Kidney epithelial cell (primary cell): Measurements from ENCODE around the gene IER3. TPM values are rescaled to one million over a fixed set of nuclear protein-coding genes. Genes with fewer than 3 reads are reported as not detected.

ENCODE experiments used
- DNase-seq: peaks from one replicate; pipeline ENCODE4 v3.0.0-alpha.2; 2010; ENCODE audit warnings: low read depth
- H3K27me3 ChIP-seq: 2 replicates; pipeline ENCODE4 v1.6.0; 2011; ENCODE audit warnings: low read length; ENCODE audit not compliant: control insufficient read depth, insufficient read depth
- H3K36me3 ChIP-seq: 2 replicates; pipeline ENCODE4 v1.5.1; 2011; ENCODE audit warnings: low read length; ENCODE audit not compliant: control insufficient read depth, insufficient read depth
- H3K4me3 ChIP-seq: 2 replicates; pipeline ENCODE4 v1.5.1; 2011; ENCODE audit warnings: low read depth, mild to moderate bottlenecking, control low read depth, low read length
- total RNA-seq: library from RNA; depleted of rRNA; stranded (reverse); fragments of >200 nt; gene quantifications from 2 replicates; pipeline ENCODE4 v1.2.3, GENCODE V29; 2015
- TF ChIP-seq, protein P1 (sequence below): IDR thresholded peaks from 2 replicates; pipeline ENCODE4 v1.5.1; 2011; ENCODE audit warnings: mild to moderate bottlenecking, moderate library complexity, low read length, control low read depth, inconsistent platforms; ENCODE audit not compliant: insufficient read depth, poor library complexity, severe bottlenecking

The IER3 gene
- total RNA-seq, 1 donor from 2014 or later: 229 TPM

GRCh38 chr6:30703011-30703410 is 41.3 kb downstream of the IER3 start:
- Histone ChIP-seq H3K36me3 (peaks cover 3% of the 10 kb centered on the region), H3K27me3 (no peaks in the 10 kb centered on the region), H3K4me3 (no peak overlapping the region)
- no peak for DNase-seq
- TF ChIP-seq, protein P1, sequence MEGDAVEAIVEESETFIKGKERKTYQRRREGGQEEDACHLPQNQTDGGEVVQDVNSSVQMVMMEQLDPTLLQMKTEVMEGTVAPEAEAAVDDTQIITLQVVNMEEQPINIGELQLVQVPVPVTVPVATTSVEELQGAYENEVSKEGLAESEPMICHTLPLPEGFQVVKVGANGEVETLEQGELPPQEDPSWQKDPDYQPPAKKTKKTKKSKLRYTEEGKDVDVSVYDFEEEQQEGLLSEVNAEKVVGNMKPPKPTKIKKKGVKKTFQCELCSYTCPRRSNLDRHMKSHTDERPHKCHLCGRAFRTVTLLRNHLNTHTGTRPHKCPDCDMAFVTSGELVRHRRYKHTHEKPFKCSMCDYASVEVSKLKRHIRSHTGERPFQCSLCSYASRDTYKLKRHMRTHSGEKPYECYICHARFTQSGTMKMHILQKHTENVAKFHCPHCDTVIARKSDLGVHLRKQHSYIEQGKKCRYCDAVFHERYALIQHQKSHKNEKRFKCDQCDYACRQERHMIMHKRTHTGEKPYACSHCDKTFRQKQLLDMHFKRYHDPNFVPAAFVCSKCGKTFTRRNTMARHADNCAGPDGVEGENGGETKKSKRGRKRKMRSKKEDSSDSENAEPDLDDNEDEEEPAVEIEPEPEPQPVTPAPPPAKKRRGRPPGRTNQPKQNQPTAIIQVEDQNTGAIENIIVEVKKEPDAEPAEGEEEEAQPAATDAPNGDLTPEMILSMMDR: no peak

DNA sequence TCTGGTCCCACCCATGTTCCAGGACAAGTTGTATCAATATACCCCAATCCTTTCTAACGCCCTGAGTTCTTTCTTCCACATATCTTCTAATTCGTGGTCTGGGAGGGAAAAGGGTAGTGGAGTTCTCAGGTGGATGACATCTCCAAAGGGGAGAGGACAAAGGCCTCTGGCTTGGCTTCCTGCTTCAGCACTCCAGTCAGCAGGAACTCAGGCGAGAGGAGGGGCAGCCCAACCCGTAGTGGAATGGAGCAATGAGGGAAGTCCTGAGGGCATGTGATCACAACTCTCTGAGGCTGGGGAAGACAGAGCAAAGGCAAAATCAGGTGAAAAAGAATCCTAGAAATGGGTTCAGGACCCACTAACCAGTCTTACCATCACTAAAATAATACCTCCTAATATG is 44.0 kb downstream of the IER3 start:
- no peak overlapping the region for H3K4me3 ChIP-seq
- H3K27me3 ChIP-seq: no peaks in the 10 kb centered on the region
- no peak for DNase-seq
- peaks cover 3% of the 10 kb centered on the region for H3K36me3 ChIP-seq
- TF ChIP-seq, protein P1: no peak

GRCh38 chr6:30696432-30696831 is 47.9 kb downstream of the IER3 start:
- no peak for DNase-seq
- H3K36me3 ChIP-seq: no peaks in the 10 kb centered on the region
- no peaks in the 10 kb centered on the region for H3K27me3 ChIP-seq
- TF ChIP-seq, protein P1: no peak
- H3K4me3 ChIP-seq: no peak overlapping the region

Other genes starting within 250 kb of the IER3 start
- 31.1 and 36.7 TPM in 2 replicates for gene GNL1, start 188.1 kb downstream of the IER3 start, total RNA-seq
- gene PRR3, start 187.3 kb downstream of the IER3 start, total RNA-seq: 8.6 and 10.1 TPM in 2 replicates
- gene ABCF1, start 173.1 kb downstream of the IER3 start, total RNA-seq: 46.3 and 57.7 TPM in 2 replicates
- gene PPP1R10, start 127.3 kb downstream of the IER3 start, total RNA-seq: 38.6 and 40.2 TPM in 2 replicates
- 56.4 and 78.9 TPM in 2 replicates for gene MRPS18B, start 126.7 kb downstream of the IER3 start, total RNA-seq
- gene ATAT1, start 117.7 kb downstream of the IER3 start, total RNA-seq: 6.6 and 8.5 TPM in 2 replicates
- 7.6 and 12.7 TPM in 2 replicates for gene C6orf136, start 97.4 kb downstream of the IER3 start, total RNA-seq
- 34.7 and 39.2 TPM in 2 replicates for gene DHX16, start 71.5 kb downstream of the IER3 start, total RNA-seq
- gene PPP1R18, start 57.9 kb downstream of the IER3 start, total RNA-seq: 125 and 129 TPM in 2 replicates
- gene NRM, start 53.6 kb downstream of the IER3 start, total RNA-seq: 8.9 and 10.4 TPM in 2 replicates
- gene MDC1, start 27.3 kb downstream of the IER3 start, total RNA-seq: 11.4 and 14.7 TPM in 2 replicates
- gene TUBB, start 24.2 kb downstream of the IER3 start, total RNA-seq: 808 and 855 TPM in 2 replicates
- gene FLOT1, start 1.9 kb downstream of the IER3 start, total RNA-seq: 136 and 142 TPM in 2 replicates
- 171 and 173 TPM in 2 replicates for gene DDR1, start 140.0 kb upstream of the IER3 start, total RNA-seq
- gene GTF2H4, start 163.7 kb upstream of the IER3 start, total RNA-seq: 23.0 and 27.7 TPM in 2 replicates
- 34.7 and 37.7 TPM in 2 replicates for gene VARS2, start 169.7 kb upstream of the IER3 start, total RNA-seq
- gene SFTA2, start 187.6 kb upstream of the IER3 start, total RNA-seq: 1.0 TPM in 1 of 2 replicates, not detected in the other
- not detected in 2 replicates for gene MUCL3, start 196.4 kb upstream of the IER3 start, total RNA-seq
- not detected in 2 replicates for gene MUC21, start 239.2 kb upstream of the IER3 start, total RNA-seq